HEK293 (cell line): Measurements from ENCODE around the gene TMEM184B.
A peak's percentile ranks its signal among the peaks of the same experiment; 100 is the strongest.

Experiments used
- GLI4 ChIP-seq: fragments of 450-650 bp; formaldehyde crosslinking; IDR thresholded peaks from 2 replicates; pipeline ENCODE4 v1.5.1; 2016; ENCODE audit warnings: missing biosample characterization, missing genetic modification characterization
- GLIS1 ChIP-seq: fragments of 450-650 bp; formaldehyde crosslinking; IDR thresholded peaks from 2 replicates; pipeline ENCODE4 v1.5.1; 2016; ENCODE audit warnings: missing biosample characterization, missing genetic modification characterization
- KLF8 ChIP-seq: fragments of 450-650 bp; formaldehyde crosslinking; IDR thresholded peaks from 2 replicates; pipeline ENCODE4 v1.5.1; 2016; ENCODE audit warnings: missing biosample characterization, missing genetic modification characterization
- PRDM1 ChIP-seq: fragments of 450-650 bp; formaldehyde crosslinking; IDR thresholded peaks from 2 replicates; pipeline ENCODE4; 2016; ENCODE audit warnings: missing biosample characterization, missing genetic modification characterization
- SETDB1 ChIP-seq: IDR thresholded peaks from one replicate; pipeline ENCODE4 v1.6.1; 2017; ENCODE audit warnings: mild to moderate bottlenecking, low read length, moderate library complexity, mixed read lengths; ENCODE audit not compliant: insufficient read length
- SP2 ChIP-seq: fragments of 450-650 bp; formaldehyde crosslinking; IDR thresholded peaks from 2 replicates; pipeline ENCODE4 v1.5.1; 2016; ENCODE audit warnings: missing biosample characterization, missing genetic modification characterization
- SP7 ChIP-seq: fragments of 450-650 bp; formaldehyde crosslinking; IDR thresholded peaks from 2 replicates; pipeline ENCODE4 v1.5.1; 2016; ENCODE audit warnings: missing biosample characterization, missing genetic modification characterization
- TRIM28 ChIP-seq: IDR thresholded peaks from 2 replicates; pipeline ENCODE4 v1.6.1; 2011; ENCODE audit warnings: low read length, control low read depth, borderline replicate concordance
- WT1 ChIP-seq: fragments of 450-650 bp; formaldehyde crosslinking; IDR thresholded peaks from 2 replicates; pipeline ENCODE4 v1.5.1; 2016; ENCODE audit warnings: missing biosample characterization, missing genetic modification characterization
- ZFP3 ChIP-seq: fragments of 450-650 bp; formaldehyde crosslinking; IDR thresholded peaks from 2 replicates; pipeline ENCODE4 v1.5.1; 2016; ENCODE audit warnings: low read depth, missing biosample characterization, missing genetic modification characterization
- ZFP41 ChIP-seq: fragments of 450-650 bp; formaldehyde crosslinking; IDR thresholded peaks from 2 replicates; pipeline ENCODE4 v1.5.1; 2016; ENCODE audit warnings: missing biosample characterization, missing genetic modification characterization, borderline replicate concordance
- ZNF121 ChIP-seq: fragments of 450-650 bp; formaldehyde crosslinking; IDR thresholded peaks from 2 replicates; pipeline ENCODE4 v1.5.1; 2016; ENCODE audit warnings: missing biosample characterization, missing genetic modification characterization
- ZNF155 ChIP-seq: fragments of 450-650 bp; formaldehyde crosslinking; IDR thresholded peaks from 2 replicates; pipeline ENCODE4 v1.5.1; 2016; ENCODE audit warnings: missing biosample characterization, missing genetic modification characterization
- ZNF157 ChIP-seq: fragments of 450-650 bp; formaldehyde crosslinking; IDR thresholded peaks from 2 replicates; pipeline ENCODE4 v1.5.1; 2016; ENCODE audit warnings: missing biosample characterization, missing genetic modification characterization
- ZNF391 ChIP-seq: fragments of 450-650 bp; formaldehyde crosslinking; IDR thresholded peaks from 2 replicates; pipeline ENCODE4 v1.5.1; 2016; ENCODE audit warnings: low read depth, missing biosample characterization, missing genetic modification characterization, borderline replicate concordance
- ZNF548 ChIP-seq: fragments of 450-650 bp; formaldehyde crosslinking; IDR thresholded peaks from 2 replicates; pipeline ENCODE4 v1.5.1; 2016; ENCODE audit warnings: missing biosample characterization, missing genetic modification characterization
- ZNF596 ChIP-seq: fragments of 450-650 bp; IDR thresholded peaks from 2 replicates; pipeline ENCODE4 v1.5.0; 2018; ENCODE audit warnings: missing biosample characterization, mild to moderate bottlenecking, missing genetic modification characterization, moderate library complexity
- ZNF707 ChIP-seq: fragments of 450-650 bp; formaldehyde crosslinking; IDR thresholded peaks from 2 replicates; pipeline ENCODE4 v1.5.1; 2016; ENCODE audit warnings: missing biosample characterization, missing genetic modification characterization
- ZNF747 ChIP-seq: fragments of 450-650 bp; formaldehyde crosslinking; IDR thresholded peaks from 2 replicates; pipeline ENCODE4 v1.5.1; 2016; ENCODE audit warnings: missing biosample characterization, missing genetic modification characterization
- ZNF785 ChIP-seq: fragments of 450-650 bp; formaldehyde crosslinking; IDR thresholded peaks from 2 replicates; pipeline ENCODE4 v1.5.1; 2016; ENCODE audit warnings: missing biosample characterization, missing genetic modification characterization
- ZNF791 ChIP-seq: fragments of 450-650 bp; formaldehyde crosslinking; IDR thresholded peaks from 2 replicates; pipeline ENCODE4 v1.5.1; 2016; ENCODE audit warnings: missing biosample characterization, missing genetic modification characterization
- ZSCAN30 ChIP-seq: fragments of 450-650 bp; IDR thresholded peaks from 2 replicates; pipeline ENCODE4 v1.5.1; 2018; ENCODE audit warnings: missing biosample characterization, mild to moderate bottlenecking, missing genetic modification characterization, moderate library complexity
- TF ChIP-seq, protein P1 (sequence below): fragments of 450-650 bp; formaldehyde crosslinking; IDR thresholded peaks from 2 replicates; pipeline ENCODE4 v1.5.1; 2016; ENCODE audit warnings: missing biosample characterization, missing genetic modification characterization
- TF ChIP-seq, protein P2 (sequence below): fragments of 450-650 bp; formaldehyde crosslinking; IDR thresholded peaks from 2 replicates; pipeline ENCODE4 v1.5.1; 2016; ENCODE audit warnings: missing biosample characterization, missing genetic modification characterization, low read depth
- TF ChIP-seq, protein P3 (sequence below): fragments of 450-650 bp; formaldehyde crosslinking; IDR thresholded peaks from 2 replicates; pipeline ENCODE4 v1.5.1; 2016; ENCODE audit warnings: missing biosample characterization, missing genetic modification characterization, borderline replicate concordance
- TF ChIP-seq, protein P4 (sequence below): fragments of 450-650 bp; formaldehyde crosslinking; IDR thresholded peaks from 2 replicates; pipeline ENCODE4 v1.5.1; 2017; ENCODE audit warnings: missing biosample characterization, missing genetic modification characterization

The TMEM184B gene

DNA sequence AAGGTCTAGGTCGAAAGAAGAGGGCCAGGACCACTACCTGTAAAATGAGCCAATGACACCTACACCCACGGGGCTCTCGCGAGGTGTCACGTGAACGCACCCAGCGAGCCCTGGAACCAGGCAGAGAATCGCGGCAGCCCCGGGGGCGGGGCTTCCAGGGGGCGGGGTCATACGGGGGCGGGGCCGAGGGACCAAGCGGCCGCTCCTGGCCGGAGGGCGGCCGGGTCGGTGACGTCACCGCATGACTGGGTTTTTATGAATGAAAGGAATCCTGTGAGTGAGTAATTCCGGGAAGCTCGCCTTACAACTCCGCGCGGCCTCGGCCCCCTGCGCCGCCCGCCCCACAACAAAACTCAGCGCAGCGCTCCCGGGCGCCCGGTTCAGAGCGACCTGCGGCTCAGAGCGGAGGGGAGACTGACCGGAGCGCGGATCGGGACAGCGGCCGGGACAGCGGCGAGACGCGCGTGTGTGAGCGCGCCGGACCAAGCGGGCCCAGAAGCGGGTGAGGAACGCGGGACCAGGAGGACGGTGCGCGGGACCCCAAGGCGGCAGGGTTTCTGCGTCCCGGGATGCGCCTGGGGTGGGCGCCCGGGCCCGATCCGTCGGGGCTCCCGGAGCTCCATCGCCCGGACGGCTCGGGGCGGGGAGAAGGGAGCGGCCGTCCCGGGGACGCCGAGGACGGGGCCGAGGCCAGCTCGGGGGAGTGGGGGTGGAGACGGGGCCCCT, 70.9 kb downstream of the TMEM184B start, which contains the start of gene MAFF (continued):
- TF ChIP-seq, protein P1, sequence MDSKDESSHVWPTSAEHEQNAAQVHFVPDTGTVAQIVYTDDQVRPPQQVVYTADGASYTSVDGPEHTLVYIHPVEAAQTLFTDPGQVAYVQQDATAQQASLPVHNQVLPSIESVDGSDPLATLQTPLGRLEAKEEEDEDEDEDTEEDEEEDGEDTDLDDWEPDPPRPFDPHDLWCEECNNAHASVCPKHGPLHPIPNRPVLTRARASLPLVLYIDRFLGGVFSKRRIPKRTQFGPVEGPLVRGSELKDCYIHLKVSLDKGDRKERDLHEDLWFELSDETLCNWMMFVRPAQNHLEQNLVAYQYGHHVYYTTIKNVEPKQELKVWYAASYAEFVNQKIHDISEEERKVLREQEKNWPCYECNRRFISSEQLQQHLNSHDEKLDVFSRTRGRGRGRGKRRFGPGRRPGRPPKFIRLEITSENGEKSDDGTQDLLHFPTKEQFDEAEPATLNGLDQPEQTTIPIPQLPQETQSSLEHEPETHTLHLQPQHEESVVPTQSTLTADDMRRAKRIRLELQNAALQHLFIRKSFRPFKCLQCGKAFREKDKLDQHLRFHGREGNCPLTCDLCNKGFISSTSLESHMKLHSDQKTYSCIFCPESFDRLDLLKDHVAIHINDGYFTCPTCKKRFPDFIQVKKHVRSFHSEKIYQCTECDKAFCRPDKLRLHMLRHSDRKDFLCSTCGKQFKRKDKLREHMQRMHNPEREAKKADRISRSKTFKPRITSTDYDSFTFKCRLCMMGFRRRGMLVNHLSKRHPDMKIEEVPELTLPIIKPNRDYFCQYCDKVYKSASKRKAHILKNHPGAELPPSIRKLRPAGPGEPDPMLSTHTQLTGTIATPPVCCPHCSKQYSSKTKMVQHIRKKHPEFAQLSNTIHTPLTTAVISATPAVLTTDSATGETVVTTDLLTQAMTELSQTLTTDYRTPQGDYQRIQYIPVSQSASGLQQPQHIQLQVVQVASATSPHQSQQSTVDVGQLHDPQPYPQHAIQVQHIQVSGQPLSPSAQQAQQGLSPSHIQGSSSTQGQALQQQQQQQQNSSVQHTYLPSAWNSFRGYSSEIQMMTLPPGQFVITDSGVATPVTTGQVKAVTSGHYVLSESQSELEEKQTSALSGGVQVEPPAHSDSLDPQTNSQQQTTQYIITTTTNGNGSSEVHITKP (tag by site-specific recombination): peak; percentile 25; the same call in 1 of the 2 replicates
- TF ChIP-seq, protein P2, sequence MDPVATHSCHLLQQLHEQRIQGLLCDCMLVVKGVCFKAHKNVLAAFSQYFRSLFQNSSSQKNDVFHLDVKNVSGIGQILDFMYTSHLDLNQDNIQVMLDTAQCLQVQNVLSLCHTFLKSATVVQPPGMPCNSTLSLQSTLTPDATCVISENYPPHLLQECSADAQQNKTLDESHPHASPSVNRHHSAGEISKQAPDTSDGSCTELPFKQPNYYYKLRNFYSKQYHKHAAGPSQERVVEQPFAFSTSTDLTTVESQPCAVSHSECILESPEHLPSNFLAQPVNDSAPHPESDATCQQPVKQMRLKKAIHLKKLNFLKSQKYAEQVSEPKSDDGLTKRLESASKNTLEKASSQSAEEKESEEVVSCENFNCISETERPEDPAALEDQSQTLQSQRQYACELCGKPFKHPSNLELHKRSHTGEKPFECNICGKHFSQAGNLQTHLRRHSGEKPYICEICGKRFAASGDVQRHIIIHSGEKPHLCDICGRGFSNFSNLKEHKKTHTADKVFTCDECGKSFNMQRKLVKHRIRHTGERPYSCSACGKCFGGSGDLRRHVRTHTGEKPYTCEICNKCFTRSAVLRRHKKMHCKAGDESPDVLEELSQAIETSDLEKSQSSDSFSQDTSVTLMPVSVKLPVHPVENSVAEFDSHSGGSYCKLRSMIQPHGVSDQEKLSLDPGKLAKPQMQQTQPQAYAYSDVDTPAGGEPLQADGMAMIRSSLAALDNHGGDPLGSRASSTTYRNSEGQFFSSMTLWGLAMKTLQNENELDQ: no peak
- no peak for TF ChIP-seq ZNF747 (tag by site-specific recombination)
- no peak for TF ChIP-seq ZFP3 (tag by site-specific recombination)
- TF ChIP-seq, protein P3, sequence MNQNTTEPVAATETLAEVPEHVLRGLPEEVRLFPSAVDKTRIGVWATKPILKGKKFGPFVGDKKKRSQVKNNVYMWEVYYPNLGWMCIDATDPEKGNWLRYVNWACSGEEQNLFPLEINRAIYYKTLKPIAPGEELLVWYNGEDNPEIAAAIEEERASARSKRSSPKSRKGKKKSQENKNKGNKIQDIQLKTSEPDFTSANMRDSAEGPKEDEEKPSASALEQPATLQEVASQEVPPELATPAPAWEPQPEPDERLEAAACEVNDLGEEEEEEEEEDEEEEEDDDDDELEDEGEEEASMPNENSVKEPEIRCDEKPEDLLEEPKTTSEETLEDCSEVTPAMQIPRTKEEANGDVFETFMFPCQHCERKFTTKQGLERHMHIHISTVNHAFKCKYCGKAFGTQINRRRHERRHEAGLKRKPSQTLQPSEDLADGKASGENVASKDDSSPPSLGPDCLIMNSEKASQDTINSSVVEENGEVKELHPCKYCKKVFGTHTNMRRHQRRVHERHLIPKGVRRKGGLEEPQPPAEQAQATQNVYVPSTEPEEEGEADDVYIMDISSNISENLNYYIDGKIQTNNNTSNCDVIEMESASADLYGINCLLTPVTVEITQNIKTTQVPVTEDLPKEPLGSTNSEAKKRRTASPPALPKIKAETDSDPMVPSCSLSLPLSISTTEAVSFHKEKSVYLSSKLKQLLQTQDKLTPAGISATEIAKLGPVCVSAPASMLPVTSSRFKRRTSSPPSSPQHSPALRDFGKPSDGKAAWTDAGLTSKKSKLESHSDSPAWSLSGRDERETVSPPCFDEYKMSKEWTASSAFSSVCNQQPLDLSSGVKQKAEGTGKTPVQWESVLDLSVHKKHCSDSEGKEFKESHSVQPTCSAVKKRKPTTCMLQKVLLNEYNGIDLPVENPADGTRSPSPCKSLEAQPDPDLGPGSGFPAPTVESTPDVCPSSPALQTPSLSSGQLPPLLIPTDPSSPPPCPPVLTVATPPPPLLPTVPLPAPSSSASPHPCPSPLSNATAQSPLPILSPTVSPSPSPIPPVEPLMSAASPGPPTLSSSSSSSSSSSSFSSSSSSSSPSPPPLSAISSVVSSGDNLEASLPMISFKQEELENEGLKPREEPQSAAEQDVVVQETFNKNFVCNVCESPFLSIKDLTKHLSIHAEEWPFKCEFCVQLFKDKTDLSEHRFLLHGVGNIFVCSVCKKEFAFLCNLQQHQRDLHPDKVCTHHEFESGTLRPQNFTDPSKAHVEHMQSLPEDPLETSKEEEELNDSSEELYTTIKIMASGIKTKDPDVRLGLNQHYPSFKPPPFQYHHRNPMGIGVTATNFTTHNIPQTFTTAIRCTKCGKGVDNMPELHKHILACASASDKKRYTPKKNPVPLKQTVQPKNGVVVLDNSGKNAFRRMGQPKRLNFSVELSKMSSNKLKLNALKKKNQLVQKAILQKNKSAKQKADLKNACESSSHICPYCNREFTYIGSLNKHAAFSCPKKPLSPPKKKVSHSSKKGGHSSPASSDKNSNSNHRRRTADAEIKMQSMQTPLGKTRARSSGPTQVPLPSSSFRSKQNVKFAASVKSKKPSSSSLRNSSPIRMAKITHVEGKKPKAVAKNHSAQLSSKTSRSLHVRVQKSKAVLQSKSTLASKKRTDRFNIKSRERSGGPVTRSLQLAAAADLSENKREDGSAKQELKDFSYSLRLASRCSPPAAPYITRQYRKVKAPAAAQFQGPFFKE (tag by site-specific recombination): no peak
- TF ChIP-seq, protein P4, sequence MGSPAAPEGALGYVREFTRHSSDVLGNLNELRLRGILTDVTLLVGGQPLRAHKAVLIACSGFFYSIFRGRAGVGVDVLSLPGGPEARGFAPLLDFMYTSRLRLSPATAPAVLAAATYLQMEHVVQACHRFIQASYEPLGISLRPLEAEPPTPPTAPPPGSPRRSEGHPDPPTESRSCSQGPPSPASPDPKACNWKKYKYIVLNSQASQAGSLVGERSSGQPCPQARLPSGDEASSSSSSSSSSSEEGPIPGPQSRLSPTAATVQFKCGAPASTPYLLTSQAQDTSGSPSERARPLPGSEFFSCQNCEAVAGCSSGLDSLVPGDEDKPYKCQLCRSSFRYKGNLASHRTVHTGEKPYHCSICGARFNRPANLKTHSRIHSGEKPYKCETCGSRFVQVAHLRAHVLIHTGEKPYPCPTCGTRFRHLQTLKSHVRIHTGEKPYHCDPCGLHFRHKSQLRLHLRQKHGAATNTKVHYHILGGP (tag by site-specific recombination): no peak
- peak; percentile 22; the same call in 1 of the 2 replicates for TF ChIP-seq KLF8 (tag by site-specific recombination)
- 0 out of 2 replicates have a peak, but pooled peaks have one; percentile 34 for TF ChIP-seq ZNF391 (tag by site-specific recombination)
- peak; percentile 59 for TF ChIP-seq SP7 (tag by site-specific recombination)
- no peak for TF ChIP-seq ZNF596 (tag by site-specific recombination)
- peak; percentile 83 for TF ChIP-seq GLIS1 (tag by site-specific recombination)
- no peak for TF ChIP-seq ZFP41 (tag by site-specific recombination)
- no peak for TF ChIP-seq ZNF785 (tag by site-specific recombination)
- TF ChIP-seq TRIM28: no peak
- no peak for TF ChIP-seq WT1 (tag by site-specific recombination)
- TF ChIP-seq ZNF791 (tag by site-specific recombination): no peak
- no peak for TF ChIP-seq SETDB1
- TF ChIP-seq GLI4: no peak
- TF ChIP-seq ZNF157 (tag by site-specific recombination): no peak
- peak; percentile 68 for TF ChIP-seq SP2
- TF ChIP-seq ZNF548: no peak
- TF ChIP-seq ZNF707 (tag by site-specific recombination): no peak
- TF ChIP-seq ZSCAN30 (tag by site-specific recombination): no peak
- TF ChIP-seq ZNF121 (tag by site-specific recombination): no peak
- TF ChIP-seq PRDM1 (tag by site-specific recombination): no peak
- TF ChIP-seq ZNF155 (tag by site-specific recombination): no peak
